Activated T-cell treated with anti-CD3 and anti-CD28 coated beads, Interleukin-2, amount 50 U/mL, for 24 hours (primary cell): ENCODE results near the gene MBD1.
A peak's percentile ranks its signal among the peaks of the same experiment; 100 is the strongest.

ENCODE experiments used
- DNase-seq: peaks from one replicate; pipeline ENCODE4 v3.0.0-alpha.2; 2020
- H3K27ac Mint-ChIP-seq: 2 replicates; pipeline ENCODE4 v1.8.0; 2020; ENCODE audit warnings: mild to moderate bottlenecking, mixed read lengths
- H3K27me3 Mint-ChIP-seq: 2 replicates; pipeline ENCODE4 v1.8.0; 2020; ENCODE audit warnings: mixed read lengths
- H3K36me3 Mint-ChIP-seq: 2 replicates; pipeline ENCODE4 v1.8.0; 2020; ENCODE audit warnings: low read depth, mixed read lengths
- H3K4me1 Mint-ChIP-seq: 2 replicates; pipeline ENCODE4 v1.8.0; 2020; ENCODE audit warnings: low read depth, mixed read lengths
- H3K4me3 Mint-ChIP-seq: 2 replicates; pipeline ENCODE4 v1.8.0; 2020; ENCODE audit warnings: mild to moderate bottlenecking, moderate library complexity, mixed read lengths
- H3K9me3 Mint-ChIP-seq: 2 replicates; pipeline ENCODE4 v1.8.0; 2020; ENCODE audit warnings: mixed read lengths

The MBD1 gene

DNA sequence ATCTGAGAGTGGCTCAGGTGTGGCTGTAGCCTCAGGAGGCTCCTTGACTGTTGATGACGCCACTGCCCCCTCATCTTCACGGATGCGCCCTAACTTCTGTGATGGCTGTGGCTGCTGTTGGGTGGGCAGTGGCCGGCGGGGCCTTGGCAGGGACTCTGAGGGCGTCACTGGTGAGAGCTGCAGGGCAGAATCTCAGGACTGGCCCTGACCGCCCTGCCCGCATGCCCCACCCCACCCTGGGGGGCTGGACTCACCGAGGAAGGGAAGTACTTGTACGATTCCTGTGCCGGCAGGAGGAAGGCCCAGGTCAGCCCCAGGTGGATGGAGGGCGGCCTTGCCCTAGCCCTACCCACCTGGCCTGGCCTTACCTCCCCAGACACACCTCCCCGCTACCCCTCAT lies 3.7 kb upstream of the MBD1 start:
- no peaks in the 10 kb centered on the region for H3K27me3 Mint-ChIP-seq
- H3K4me3 Mint-ChIP-seq = no peak overlapping the region
- peaks cover 49% of the 10 kb centered on the region for H3K4me1 Mint-ChIP-seq
- H3K36me3 Mint-ChIP-seq = peaks cover 74% of the 10 kb centered on the region
- H3K27ac Mint-ChIP-seq = peak overlapping the region; percentile 97
- no peaks in the 10 kb centered on the region for H3K9me3 Mint-ChIP-seq
- DNase-seq = no peak

DNA sequence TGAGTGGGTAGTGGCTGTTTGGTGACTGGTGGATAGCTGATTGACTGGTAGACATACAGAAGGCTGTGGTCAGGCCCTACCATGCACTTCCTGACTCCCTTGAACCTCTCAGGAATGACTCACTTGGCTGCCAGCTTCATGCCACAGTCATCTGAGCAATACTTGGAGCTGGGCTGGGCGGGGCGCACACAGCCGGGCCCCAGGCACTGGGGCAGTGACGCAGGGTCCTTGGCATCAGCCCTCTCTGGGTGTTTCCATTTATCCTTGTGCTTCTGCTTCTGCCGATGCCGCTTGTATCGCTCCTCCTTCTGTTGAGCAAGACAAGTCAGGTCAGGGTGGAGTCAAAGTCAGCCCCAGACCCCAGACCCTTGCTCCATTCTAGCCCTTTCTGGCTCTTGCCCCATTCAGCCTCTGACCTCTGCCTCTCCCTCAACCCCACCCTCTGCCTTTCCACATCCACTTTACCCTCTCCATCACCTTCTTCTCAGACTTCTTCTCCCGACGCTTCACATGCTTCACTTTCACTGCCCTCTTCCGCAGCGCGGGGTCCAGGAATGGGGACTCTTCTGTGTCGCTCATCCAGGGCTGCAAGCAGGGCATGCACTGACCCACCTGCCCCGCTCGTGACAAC lies 3.0 kb upstream of the MBD1 start:
- peak overlapping the region; percentile 71 for H3K27ac Mint-ChIP-seq

GRCh38 chr18:50283469-50284209 lies 2.3 kb upstream of the MBD1 start:
- Mint-ChIP-seq H3K4me1 (peaks cover 55% of the 10 kb centered on the region), H3K9me3 (no peaks in the 10 kb centered on the region), H3K4me3 (no peak overlapping the region), H3K36me3 (peaks cover 84% of the 10 kb centered on the region), H3K27me3 (no peaks in the 10 kb centered on the region), H3K27ac (peak overlapping the region; percentile 71)
- no peak for DNase-seq

More for the DNA sequence above, 3.0 kb upstream of the MBD1 start:
- no peak for DNase-seq
- Mint-ChIP-seq H3K36me3 (peaks cover 77% of the 10 kb centered on the region), H3K27me3 (no peaks in the 10 kb centered on the region), H3K4me3 (no peak overlapping the region), H3K4me1 (peaks cover 54% of the 10 kb centered on the region), H3K9me3 (no peaks in the 10 kb centered on the region)

- Mint-ChIP-seq H3K4me1 (peaks cover 58% of the 10 kb centered on the region), H3K27ac (peak overlapping the region; percentile 98), H3K9me3 (no peaks in the 10 kb centered on the region), H3K4me3 (peak overlapping the region; percentile 98), H3K36me3 (peaks cover 88% of the 10 kb centered on the region), H3K27me3 (no peaks in the 10 kb centered on the region)
- DNase-seq = no peak
These were observed 1.4 kb upstream of the MBD1 start for GRCh38 chr18:50282521-50283335.

DNA sequence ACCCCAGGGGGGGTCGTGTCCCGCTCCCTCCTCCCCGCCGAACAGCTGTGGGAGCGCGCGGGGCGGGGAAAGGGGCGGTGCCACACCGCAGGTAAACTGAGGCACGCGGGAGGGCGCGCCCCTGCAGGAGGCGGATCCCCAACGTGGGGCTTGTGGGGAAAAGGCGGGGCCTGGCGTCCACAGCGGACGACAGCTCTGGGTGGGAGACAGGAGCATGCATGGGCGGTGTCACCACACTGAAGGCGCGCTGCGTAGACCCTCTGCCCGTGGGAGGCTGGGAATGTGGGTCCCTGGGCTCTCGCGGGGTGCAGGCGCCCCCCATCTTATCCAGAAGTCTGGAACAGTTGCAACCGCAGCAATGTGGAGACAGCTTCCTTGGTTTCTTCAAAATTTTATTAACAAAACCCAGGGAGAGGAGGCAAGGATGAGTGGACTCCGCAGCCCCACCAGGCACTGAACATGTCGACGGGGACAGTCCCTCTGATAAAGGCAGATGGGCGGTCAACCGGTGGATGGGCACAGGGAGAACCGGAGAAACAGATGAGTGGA lies 723 bp upstream of the MBD1 start:
- Mint-ChIP-seq H3K36me3 (peaks cover 87% of the 10 kb centered on the region), H3K4me3 (peak overlapping the region; percentile 98), H3K9me3 (no peaks in the 10 kb centered on the region), H3K27ac (peak overlapping the region; percentile 98), H3K4me1 (peaks cover 56% of the 10 kb centered on the region), H3K27me3 (no peaks in the 10 kb centered on the region)
- DNase-seq = no peak

- peak overlapping the region; percentile 98 for H3K27ac Mint-ChIP-seq
- peaks cover 87% of the 10 kb centered on the region for H3K36me3 Mint-ChIP-seq
- H3K27me3 Mint-ChIP-seq = no peaks in the 10 kb centered on the region
- no peak for DNase-seq
- H3K9me3 Mint-ChIP-seq = no peaks in the 10 kb centered on the region
- H3K4me3 Mint-ChIP-seq = peak overlapping the region; percentile 98
- H3K4me1 Mint-ChIP-seq = peaks cover 47% of the 10 kb centered on the region
These were observed 522 bp downstream of the MBD1 start for GRCh38 chr18:50280707-50281294.

GRCh38 chr18:50279752-50280151 lies 1.6 kb downstream of the MBD1 start:
- H3K9me3 Mint-ChIP-seq = no peaks in the 10 kb centered on the region
- peaks cover 44% of the 10 kb centered on the region for H3K4me1 Mint-ChIP-seq
- H3K36me3 Mint-ChIP-seq = peaks cover 87% of the 10 kb centered on the region
- H3K4me3 Mint-ChIP-seq = peak overlapping the region; percentile 98
- DNase-seq = no peak
- H3K27ac Mint-ChIP-seq = peak overlapping the region; percentile 98
- H3K27me3 Mint-ChIP-seq = no peaks in the 10 kb centered on the region

GRCh38 chr18:50277942-50278341 lies 3.4 kb downstream of the MBD1 start:
- Mint-ChIP-seq H3K36me3 (peaks cover 87% of the 10 kb centered on the region), H3K4me3 (no peak overlapping the region)

GRCh38 chr18:50276452-50276851 lies 4.9 kb downstream of the MBD1 start:
- Mint-ChIP-seq H3K36me3 (peaks cover 88% of the 10 kb centered on the region), H3K27ac (peak overlapping the region; percentile 41), H3K4me1 (peaks cover 24% of the 10 kb centered on the region), H3K9me3 (no peaks in the 10 kb centered on the region), H3K27me3 (no peaks in the 10 kb centered on the region), H3K4me3 (no peak overlapping the region)
- no peak for DNase-seq

More at GRCh38 chr18:50277942-50278341, 3.4 kb downstream of the MBD1 start:
- Mint-ChIP-seq H3K9me3 (no peaks in the 10 kb centered on the region), H3K27ac (no peak overlapping the region), H3K27me3 (no peaks in the 10 kb centered on the region), H3K4me1 (peaks cover 33% of the 10 kb centered on the region)
- no peak for DNase-seq

GRCh38 chr18:50275503-50276036 lies 5.8 kb downstream of the MBD1 start:
- DNase-seq = no peak
- Mint-ChIP-seq H3K9me3 (no peaks in the 10 kb centered on the region), H3K27me3 (no peaks in the 10 kb centered on the region), H3K36me3 (peaks cover 86% of the 10 kb centered on the region), H3K27ac (no peak overlapping the region), H3K4me1 (peaks cover 21% of the 10 kb centered on the region), H3K4me3 (no peak overlapping the region)

- no peak overlapping the region for H3K27ac Mint-ChIP-seq
- H3K9me3 Mint-ChIP-seq = no peaks in the 10 kb centered on the region
- peaks cover 87% of the 10 kb centered on the region for H3K36me3 Mint-ChIP-seq
- peaks cover 15% of the 10 kb centered on the region for H3K4me1 Mint-ChIP-seq
- DNase-seq = no peak
- no peaks in the 10 kb centered on the region for H3K27me3 Mint-ChIP-seq
- no peak overlapping the region for H3K4me3 Mint-ChIP-seq
These were observed 6.4 kb downstream of the MBD1 start for GRCh38 chr18:50274941-50275340.

DNA sequence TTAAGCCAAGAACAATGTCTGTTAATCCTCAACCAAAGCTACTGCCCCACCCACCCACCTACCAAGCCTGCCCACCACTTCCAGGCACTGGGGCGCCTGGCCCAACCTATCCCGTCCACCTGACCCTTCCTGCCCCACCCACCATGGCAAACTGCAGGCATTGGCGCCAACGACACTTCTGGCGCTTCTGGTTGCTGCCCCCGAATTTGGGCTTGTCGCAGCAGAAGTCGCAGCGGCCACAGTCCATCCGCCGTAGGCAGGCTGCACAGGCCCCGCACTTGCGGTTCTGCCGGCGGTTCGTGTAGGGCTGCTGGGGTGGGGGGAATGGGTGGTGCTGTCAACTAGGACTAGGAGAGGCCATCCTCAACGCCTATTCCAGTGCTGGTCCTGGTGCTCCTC lies 7.3 kb downstream of the MBD1 start:
- H3K27me3 Mint-ChIP-seq = no peaks in the 10 kb centered on the region
- H3K4me1 Mint-ChIP-seq = peaks cover 11% of the 10 kb centered on the region
- H3K9me3 Mint-ChIP-seq = no peaks in the 10 kb centered on the region
- H3K27ac Mint-ChIP-seq = no peak overlapping the region
- peaks cover 91% of the 10 kb centered on the region for H3K36me3 Mint-ChIP-seq
- no peak for DNase-seq
- no peak overlapping the region for H3K4me3 Mint-ChIP-seq

DNA sequence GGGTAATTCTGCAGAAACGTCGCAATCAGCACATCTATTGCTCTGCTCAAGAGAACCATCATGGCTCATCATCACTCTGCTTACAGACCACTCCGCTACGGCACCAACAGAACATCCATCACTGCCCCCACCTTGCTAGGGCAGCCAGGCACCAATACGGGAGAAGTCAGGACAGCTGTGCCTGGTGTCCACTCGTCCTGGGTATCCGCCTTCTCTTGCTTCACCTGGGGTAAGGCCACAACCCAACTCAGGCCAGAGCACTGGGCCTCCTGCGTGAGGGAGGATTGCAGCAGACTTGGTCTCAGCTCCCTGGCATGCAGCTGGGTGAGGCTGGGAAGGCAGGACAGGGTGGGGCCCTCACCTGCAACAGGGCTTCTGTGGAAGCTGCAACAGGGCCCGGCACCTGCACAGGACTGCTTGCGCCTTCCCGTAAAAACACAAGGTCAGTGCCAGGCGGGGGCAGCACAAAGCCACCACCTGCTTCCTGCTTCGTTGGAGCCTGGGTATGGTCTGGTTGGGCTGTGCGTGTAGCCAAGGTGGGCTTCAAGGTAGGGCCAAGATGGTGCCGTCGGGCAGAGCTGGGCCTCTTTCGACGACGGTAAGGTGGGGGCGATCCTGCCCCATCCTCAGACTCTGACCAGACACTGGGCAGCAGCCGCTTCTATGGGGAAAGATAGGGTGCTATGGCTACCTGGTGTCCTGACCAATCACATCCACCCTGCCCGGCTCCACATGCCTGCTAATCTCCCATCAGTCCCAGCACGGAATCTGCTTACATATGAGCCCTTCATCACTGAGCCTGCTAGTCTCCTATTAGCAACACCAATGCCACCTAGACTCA lies 7.9 kb downstream of the MBD1 start:
- peaks cover 10% of the 10 kb centered on the region for H3K4me1 Mint-ChIP-seq
- H3K36me3 Mint-ChIP-seq = peaks cover 90% of the 10 kb centered on the region
- H3K27me3 Mint-ChIP-seq = no peaks in the 10 kb centered on the region
- no peak overlapping the region for H3K4me3 Mint-ChIP-seq
- no peak overlapping the region for H3K27ac Mint-ChIP-seq
- DNase-seq = no peak
- H3K9me3 Mint-ChIP-seq = no peaks in the 10 kb centered on the region
